PC-3 (cell line): ENCODE measurements around the gene ZMYND11.

Experiments
- CTCF ChIP-seq: fragments of 300-600 bp; sonication (generic); conservative IDR thresholded peaks from 2 replicates; pipeline ENCODE4 v1.5.1; 2017; ENCODE audit warnings: antibody characterized with exemption, low read depth, mild to moderate bottlenecking, low read length
- EZH2 ChIP-seq: fragments of 300-600 bp; sonication (generic); IDR thresholded peaks from one replicate; pipeline ENCODE4 v1.6.1; 2017; ENCODE audit warnings: antibody characterized with exemption, mild to moderate bottlenecking, low read length; ENCODE audit not compliant: unreplicated experiment

DNA sequence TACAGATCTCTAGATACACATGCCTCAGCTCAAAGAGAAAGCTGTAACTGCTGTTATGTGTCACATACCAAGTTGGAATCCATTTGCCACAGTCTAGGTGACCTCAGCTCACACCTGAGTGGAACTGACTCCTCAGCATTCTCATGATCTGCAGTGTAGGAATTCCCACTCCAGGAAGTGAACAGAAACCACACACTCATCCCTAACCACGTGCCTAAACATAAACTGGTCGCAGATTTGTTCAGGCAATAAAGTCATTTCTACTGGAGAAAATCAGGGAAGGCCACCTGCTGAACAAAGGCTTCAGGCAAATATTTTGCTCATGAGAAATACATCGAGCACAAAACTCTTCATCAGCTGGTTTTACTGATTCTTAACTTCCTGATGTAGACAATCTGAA lies 23.0 kb upstream of the ZMYND11 start:
- no peak for TF ChIP-seq CTCF
- TF ChIP-seq EZH2 = no peak
